Activated T-helper 17 cell treated with anti-CD3 and anti-CD28 coated beads, Interleukin-2, amount 50 U/mL, for 72 hours (primary cell): ENCODE data around the gene TTLL8. TPM values are rescaled to one million over a fixed set of nuclear protein-coding genes. Genes with fewer than 3 reads are reported as not detected.

Experiments
- ATAC-seq: fragments of 150-1000 bp; cut with Tn5 transposase; replicated peaks from 2 replicates; pipeline ENCODE4 v1.10.0; 2021; ENCODE audit warnings: mild to moderate bottlenecking, moderate library complexity
- H3K27ac Mint-ChIP-seq: one replicate; pipeline ENCODE4 v1.8.0; 2022; ENCODE audit warnings: mixed read lengths
- H3K27me3 Mint-ChIP-seq: one replicate; pipeline ENCODE4 v1.8.0; 2022; ENCODE audit warnings: mixed read lengths
- H3K36me3 Mint-ChIP-seq: one replicate; pipeline ENCODE4 v1.8.0; 2022; ENCODE audit warnings: low read depth, mild to moderate bottlenecking, mixed read lengths
- H3K4me1 Mint-ChIP-seq: one replicate; pipeline ENCODE4 v1.8.0; 2022; ENCODE audit warnings: mixed read lengths
- H3K4me3 Mint-ChIP-seq: one replicate; pipeline ENCODE4 v1.8.0; 2022; ENCODE audit warnings: mild to moderate bottlenecking, mixed read lengths
- H3K9me3 Mint-ChIP-seq: one replicate; pipeline ENCODE4 v1.8.0; 2022; ENCODE audit warnings: mixed read lengths
- total RNA-seq, 2 donors: library from RNA; stranded (reverse); gene quantifications; one replicate each; pipeline ENCODE4 v1.2.3, GENCODE V29; 2022

The TTLL8 gene
- total RNA-seq, 2 donors from 2014 or later, result not detected

DNA sequence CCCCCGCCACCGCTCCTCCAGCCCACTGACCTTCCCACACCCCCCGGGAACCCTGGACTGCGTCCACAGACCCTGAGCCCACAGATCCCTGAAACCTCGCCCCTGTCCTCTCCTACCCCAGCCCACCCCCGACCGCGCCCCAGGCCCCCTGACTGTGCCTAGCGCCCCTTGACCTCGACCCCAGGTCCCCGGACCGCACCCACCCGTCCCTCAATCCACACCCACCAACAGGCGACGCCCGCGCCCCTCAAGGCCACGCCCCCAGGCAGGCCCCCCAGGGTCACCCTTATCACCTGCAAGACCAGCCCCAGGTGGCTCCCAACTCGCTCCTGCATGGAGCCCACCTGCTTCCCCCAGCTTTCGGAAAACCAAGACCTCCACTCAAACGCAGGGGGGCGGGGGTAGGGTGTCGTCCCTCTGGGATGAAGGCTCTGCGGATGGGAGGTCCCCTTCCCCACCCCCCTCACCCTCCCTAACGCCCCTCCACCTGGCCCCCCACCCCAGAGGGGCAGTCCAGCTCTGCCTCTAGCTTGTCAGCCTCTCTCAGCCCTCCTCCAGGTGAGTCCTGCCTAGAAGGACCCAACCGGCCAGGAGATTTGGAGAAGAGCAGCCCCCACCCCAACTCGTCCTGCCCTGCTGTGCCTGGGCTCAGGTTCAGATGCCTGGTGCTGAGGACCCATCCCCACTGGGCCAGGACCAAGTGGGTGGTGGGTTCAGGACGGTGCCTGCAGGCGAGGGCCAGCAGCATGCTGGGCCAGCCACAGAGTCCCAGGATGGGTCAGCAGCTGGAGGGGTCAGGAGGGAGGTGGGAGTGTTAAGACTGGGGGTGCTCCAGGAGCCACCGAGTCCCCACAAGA is 42.4 kb downstream of the TTLL8 start:
- Mint-ChIP-seq H3K4me3 (no peak overlapping the region), H3K27me3 (peaks cover 9% of the 10 kb centered on the region), H3K9me3 (no peaks in the 10 kb centered on the region), H3K36me3 (peaks cover 5% of the 10 kb centered on the region), H3K4me1 (peaks cover 34% of the 10 kb centered on the region), H3K27ac (no peak overlapping the region)
- no peak for ATAC-seq

DNA sequence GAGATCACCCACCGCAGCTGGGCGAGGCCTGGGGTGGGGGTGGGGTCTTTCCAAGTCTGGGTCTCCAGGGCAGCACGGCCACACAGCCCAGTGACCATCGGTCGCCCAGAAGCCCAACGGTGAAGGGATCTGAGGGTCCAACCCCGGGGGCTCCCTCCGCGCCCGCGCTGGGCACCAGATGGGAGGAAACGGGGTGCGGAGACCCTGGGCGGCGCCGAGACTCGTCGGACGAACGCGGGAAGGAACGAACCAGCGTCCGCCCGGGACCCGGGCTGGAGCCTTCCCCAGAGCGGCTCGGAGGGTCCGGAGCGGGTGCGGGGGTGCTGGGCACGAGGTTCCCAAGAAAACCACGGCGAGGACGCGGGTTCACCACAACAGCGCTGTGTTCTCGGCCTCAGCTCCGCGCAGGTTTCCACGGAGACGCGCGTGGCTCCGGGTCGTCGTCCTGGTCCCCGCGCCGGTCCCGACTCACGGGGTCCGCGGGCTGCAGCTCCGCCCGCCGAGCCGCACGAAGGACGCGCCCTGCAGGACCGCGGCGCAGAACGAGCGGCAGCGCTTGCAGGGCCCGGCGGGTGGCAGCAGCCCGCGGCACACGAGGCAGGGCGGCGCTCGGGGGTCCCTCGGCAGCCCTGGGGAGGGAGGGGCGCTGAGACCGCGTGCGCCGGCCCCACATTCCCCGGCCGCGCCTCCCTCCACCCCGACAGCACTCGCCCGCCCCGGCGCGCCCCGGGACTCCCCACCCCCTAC is 43.3 kb downstream of the TTLL8 start:
- no peak for ATAC-seq
- H3K9me3 Mint-ChIP-seq, result no peaks in the 10 kb centered on the region
- H3K4me1 Mint-ChIP-seq, result peaks cover 34% of the 10 kb centered on the region
- H3K27ac Mint-ChIP-seq, result no peak overlapping the region
- no peak overlapping the region for H3K4me3 Mint-ChIP-seq
- H3K36me3 Mint-ChIP-seq, result peaks cover 5% of the 10 kb centered on the region
- H3K27me3 Mint-ChIP-seq, result peaks cover 9% of the 10 kb centered on the region

DNA sequence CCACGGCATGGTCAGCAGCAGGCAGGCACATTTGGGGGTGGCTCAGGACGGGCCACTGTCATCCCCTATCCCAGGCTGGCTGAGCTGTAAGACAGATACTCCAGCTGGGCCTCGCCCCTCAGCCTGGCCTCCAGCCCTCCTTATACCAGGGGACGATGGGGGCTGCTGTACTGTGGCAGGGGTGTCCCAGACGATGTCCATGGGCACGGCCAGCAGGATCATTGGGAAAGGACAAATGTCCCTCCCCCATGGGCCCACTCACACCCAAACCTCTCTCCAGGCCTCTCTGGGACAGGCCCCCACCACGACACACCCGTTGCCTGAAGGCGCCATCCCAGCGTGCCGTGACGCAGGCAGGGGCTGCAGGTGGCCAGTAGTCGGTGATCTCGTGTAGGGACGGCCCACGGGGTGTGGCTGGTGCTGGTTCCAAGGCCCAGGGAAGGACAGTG is 44.0 kb downstream of the TTLL8 start:
- ATAC-seq, result no peak
- Mint-ChIP-seq H3K36me3 (peaks cover 5% of the 10 kb centered on the region), H3K27ac (no peak overlapping the region), H3K4me1 (peaks cover 31% of the 10 kb centered on the region), H3K9me3 (no peaks in the 10 kb centered on the region), H3K27me3 (peaks cover 9% of the 10 kb centered on the region), H3K4me3 (no peak overlapping the region)

DNA sequence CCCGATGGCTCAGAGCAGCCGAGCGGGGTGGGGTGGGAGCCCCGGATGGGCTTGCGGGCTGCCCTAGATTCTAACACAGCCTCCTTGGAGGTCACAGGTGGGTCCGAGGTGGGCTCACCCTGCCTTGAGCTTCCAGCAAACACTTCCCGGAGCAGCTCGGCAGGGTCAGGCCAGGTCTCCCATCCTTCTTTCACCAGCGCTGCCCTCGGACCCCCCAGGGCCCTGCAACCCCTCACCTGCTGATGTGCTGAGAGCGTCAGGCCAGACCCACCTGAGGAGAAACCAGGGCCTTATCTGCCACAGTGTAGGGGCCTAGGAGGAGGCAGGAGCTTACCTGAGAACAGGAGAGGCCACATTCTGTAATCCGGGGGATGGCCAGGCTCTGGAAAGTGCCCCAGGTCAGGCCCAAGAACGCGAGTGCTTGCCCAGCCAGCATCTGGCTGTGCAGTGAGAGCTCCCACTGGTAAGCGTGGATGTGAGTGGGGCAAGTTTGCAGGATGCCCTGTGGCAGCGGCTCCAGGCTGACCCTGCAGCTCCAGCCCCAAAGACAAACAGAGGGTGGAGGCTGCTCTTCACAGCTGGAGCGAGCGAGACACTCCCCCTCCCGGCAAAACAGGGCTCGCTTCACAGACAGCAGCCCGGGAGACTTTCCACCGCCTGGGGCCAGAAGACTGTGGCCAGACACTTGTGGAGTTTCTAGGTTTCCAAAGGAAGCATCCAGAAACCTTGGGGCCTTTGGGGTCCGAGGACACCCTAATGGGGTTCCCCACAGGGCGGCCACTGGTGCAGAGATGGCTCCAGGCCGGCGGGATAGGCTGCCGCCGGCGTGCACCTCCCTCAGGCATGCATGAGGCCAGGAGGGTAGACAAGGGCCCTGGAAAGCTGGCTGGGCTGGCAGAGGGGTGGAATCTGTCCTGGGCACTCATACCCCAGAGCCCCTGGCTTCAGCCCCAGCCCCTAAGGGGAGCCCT is 45.6 kb downstream of the TTLL8 start, which contains the start of gene IL17REL:
IL17REL (minus strand) TSS at position 555 of the 971 bp plus-strand sequence; CDS start at position 436, 119 bp downstream.
- no peak for ATAC-seq
- peak within 1 kb of the TSS; percentile 75 for H3K4me3 Mint-ChIP-seq
- peaks cover 9% of the 10 kb centered on the region for H3K27me3 Mint-ChIP-seq
- peaks cover 15% of the 10 kb centered on the region for H3K4me1 Mint-ChIP-seq
- no peaks in the 10 kb centered on the region for H3K9me3 Mint-ChIP-seq
- peaks cover 5% of the 10 kb centered on the region for H3K36me3 Mint-ChIP-seq
- H3K27ac Mint-ChIP-seq, result peak within 1 kb of the TSS; percentile 72

DNA sequence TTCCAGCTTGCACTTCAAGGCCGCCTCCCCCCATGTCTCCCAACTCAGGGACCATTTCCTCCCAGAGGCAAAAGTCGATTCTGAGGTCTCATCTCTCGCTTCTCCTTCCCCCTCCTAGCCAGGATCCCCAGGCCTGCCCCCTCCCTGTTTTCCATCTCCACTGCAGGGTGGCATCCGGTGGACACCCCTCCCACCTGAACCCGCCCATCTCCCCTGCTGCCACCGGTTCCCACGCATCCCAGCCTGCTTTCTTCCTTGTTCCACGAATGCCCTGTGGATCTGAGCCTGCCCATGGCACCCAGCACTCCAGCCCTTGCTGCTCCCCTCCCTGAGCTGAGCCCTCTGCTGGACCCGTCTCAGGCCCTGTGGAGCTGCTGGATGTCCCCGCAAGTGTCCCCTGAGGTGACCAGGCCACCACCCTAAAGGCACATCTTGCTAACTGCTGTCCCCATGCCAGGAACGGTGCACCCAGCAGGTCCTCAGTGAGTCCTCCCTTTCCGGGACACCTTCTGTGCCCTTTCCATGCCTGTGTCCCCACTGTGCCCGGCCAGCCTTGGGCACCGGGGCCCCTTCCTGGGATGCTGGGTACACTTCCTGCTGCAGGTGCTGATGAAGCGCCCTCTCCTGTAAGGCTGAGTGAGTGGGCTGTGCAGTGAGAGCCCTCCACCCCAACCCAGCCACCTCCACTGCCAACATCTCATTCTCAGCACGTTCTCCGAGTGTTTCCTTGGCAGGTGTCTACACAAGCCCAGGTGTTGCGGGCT is 46.5 kb downstream of the TTLL8 start:
- peak overlapping the region; percentile 75 for H3K4me3 Mint-ChIP-seq

DNA sequence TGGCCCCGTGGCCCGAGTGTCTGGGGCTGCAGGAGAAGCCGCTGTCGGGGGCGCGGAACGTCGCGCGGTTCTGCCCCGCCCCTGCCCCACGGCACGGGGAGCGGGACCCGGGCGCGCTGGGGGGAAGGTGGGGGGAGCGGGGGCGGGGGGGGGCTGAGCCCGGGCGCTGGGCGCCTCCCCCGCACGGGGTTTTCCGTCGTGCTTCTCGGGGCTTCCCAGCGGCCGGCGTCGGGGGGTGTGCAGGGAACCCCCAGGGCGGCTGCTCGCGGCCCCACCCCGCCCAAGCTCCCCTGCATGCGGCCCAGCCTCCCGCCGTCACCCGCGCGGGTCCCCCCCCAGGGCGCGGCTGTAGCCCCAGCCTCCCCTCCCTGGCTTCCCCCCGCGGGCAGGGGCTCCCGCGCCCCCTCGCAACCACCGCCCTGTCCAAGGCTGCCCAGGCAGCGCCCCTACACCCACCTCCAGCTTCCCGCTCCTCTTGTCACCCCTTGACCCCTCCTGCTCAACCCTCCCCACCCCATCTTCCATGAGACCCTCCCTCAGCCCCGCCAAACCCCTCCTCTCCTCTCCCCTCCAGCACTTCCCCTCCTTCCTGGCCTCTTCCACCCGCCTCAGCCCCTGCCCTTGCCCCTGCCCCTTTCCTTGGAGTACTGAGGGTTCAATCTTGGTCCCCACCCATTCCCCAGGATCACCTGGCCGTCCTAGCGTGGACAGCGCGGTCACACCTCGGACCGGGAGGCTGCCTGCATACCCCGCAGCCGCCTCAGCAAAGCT is 47.2 kb downstream of the TTLL8 start:
- Mint-ChIP-seq H3K36me3 (no peaks in the 10 kb centered on the region), H3K4me1 (peaks cover 8% of the 10 kb centered on the region), H3K9me3 (no peaks in the 10 kb centered on the region), H3K27me3 (peaks cover 9% of the 10 kb centered on the region), H3K27ac (peak overlapping the region; percentile 72), H3K4me3 (peak overlapping the region; percentile 75)
- ATAC-seq, result peak; percentile 57

More for the DNA sequence above, 46.5 kb downstream of the TTLL8 start:
- no peaks in the 10 kb centered on the region for H3K9me3 Mint-ChIP-seq
- no peaks in the 10 kb centered on the region for H3K36me3 Mint-ChIP-seq
- ATAC-seq, result no peak
- peaks cover 8% of the 10 kb centered on the region for H3K4me1 Mint-ChIP-seq
- peaks cover 9% of the 10 kb centered on the region for H3K27me3 Mint-ChIP-seq
- H3K27ac Mint-ChIP-seq, result peak overlapping the region; percentile 72

DNA sequence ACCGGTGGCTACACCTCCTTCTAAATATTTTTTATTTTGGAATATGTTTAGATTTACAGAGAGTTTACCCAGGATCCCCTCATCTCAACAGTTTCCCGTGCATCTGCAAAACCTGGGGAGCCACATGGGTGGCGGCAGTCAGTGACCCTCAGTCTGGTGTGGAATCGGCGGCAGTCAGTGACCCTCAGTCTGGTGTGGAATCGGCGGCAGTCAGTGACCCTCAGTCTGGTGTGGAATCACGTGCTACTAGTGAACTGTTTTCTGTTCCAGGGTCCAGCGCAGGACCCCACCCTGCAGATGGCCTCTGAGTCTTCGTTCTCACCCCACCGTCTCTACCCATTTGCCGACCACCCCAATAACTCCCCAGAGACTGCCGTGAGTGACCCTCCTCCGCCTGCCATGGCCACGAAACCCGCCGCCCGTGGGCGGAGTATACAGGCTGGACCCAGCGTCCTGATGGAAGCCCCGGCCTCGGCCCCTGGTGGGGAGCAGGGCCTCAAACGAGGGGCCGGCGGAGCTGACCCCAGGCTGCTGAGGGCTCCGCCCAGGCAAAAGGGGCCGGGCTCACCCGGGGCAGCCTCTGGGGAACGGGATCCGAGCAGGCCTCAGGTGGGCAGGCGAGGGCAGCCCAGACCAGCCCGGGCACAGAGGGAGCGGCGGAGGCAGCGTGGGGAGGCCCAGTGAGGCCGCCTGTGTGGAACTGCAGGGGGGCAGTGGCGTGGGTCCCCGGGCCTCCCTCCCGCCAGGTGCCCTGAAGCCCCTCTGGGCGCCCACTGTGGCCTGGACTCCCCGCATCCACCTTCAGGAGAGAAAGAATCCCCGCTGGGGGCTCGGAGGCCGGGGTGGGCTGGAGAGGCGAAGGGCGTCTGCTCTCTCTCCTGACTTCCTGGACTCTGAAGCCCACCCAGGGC is 48.1 kb downstream of the TTLL8 start:
- no peak for ATAC-seq
- H3K9me3 Mint-ChIP-seq, result no peaks in the 10 kb centered on the region
- H3K27ac Mint-ChIP-seq, result no peak overlapping the region
- no peak overlapping the region for H3K4me3 Mint-ChIP-seq
- no peaks in the 10 kb centered on the region for H3K36me3 Mint-ChIP-seq
- peaks cover 9% of the 10 kb centered on the region for H3K27me3 Mint-ChIP-seq
- peaks cover 13% of the 10 kb centered on the region for H3K4me1 Mint-ChIP-seq

DNA sequence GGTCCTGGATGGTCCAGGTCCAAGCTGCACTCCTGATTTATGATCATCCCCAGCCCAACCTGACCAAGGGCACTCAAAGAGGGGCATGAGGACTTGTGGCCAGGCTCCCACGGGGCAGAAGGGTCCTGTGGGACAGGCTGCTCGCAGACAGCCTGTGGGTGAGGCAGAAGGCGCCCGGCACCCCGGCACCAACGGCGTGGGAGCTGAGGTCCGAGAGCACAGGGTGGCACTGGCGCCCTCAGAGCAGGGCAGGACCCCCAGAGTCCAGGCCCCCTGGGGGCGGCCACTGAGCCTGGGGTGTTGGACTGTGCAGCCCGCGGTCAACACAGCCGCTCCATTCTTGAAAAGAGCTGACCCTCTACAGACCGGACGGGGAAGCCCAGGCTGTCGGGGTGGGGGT is 48.8 kb downstream of the TTLL8 start:
- no peaks in the 10 kb centered on the region for H3K9me3 Mint-ChIP-seq
- H3K27ac Mint-ChIP-seq, result no peak overlapping the region
- no peak overlapping the region for H3K4me3 Mint-ChIP-seq
- no peaks in the 10 kb centered on the region for H3K36me3 Mint-ChIP-seq
- peaks cover 14% of the 10 kb centered on the region for H3K4me1 Mint-ChIP-seq
- peaks cover 9% of the 10 kb centered on the region for H3K27me3 Mint-ChIP-seq
- ATAC-seq, result no peak

DNA sequence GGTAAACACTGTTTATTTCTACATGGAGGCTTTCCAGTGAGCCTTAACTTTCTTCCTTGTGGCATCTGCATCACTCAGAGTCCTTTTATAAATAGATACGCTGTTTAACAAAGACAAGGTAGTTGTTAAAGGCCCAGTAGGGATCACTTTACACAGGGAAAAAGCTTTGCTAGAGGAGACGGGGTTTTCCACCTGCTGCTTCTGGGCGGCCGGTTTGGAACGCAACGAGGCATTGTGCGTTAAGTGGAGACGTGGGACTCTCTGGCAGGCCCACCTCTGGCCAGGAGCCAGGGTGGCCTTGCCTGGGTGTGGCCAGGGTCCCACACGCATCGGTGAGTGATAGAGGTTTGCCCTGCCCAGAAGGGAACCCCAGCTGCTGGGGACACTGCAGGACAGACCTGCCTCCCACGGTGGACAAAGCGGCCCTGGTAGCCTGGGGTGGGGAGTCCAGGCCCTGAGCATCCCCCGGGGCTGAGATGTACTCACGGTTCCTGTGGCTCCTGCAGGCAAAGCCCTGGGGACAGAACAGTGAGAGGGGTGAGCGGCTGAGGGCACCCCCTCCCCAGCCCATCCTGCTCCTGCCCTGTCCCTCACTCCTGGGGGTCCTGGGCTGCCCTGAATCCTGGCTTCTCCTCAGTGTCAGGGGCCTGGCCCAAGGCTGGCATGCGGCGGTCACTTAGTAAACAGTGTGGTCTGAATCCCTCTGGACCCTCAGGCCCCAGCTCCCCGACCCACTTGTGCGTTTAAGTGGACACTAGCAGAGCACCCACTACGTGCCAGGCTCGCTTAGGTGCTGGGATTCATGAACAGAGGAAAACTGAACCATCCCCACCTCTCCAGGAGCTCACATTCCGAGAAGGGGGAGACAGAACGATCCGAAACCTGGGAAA is 49.7 kb downstream of the TTLL8 start:
- ATAC-seq, result no peak
- H3K27ac Mint-ChIP-seq, result no peak overlapping the region
- H3K36me3 Mint-ChIP-seq, result no peaks in the 10 kb centered on the region
- H3K27me3 Mint-ChIP-seq, result peaks cover 13% of the 10 kb centered on the region
- no peaks in the 10 kb centered on the region for H3K9me3 Mint-ChIP-seq
- H3K4me1 Mint-ChIP-seq, result peaks cover 14% of the 10 kb centered on the region
- H3K4me3 Mint-ChIP-seq, result no peak overlapping the region

DNA sequence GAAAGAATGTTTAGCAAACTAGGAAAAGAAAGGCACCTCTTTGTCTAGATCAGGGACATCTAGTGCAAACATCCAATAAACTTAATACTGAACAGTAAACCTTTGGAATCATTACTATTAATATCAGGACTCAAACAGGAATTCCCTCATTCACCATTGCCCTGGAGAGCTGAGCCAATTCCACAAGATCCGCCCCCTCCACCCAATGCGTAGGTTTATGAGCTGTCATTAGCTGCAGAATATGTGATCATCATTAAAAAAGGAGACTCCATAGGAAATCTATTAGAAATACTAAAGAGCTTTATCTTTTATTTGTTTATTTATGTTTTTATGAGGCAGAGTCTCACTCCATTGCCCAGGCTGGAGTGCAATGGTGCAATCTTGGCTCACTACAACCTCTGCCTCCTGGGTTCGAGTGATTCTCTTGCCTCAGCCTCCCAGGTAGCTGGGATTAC is 51.0 kb downstream of the TTLL8 start:
- H3K4me3 Mint-ChIP-seq, result no peak overlapping the region
- no peaks in the 10 kb centered on the region for H3K36me3 Mint-ChIP-seq
- ATAC-seq, result no peak
- H3K4me1 Mint-ChIP-seq, result peaks cover 14% of the 10 kb centered on the region
- H3K9me3 Mint-ChIP-seq, result no peaks in the 10 kb centered on the region
- no peak overlapping the region for H3K27ac Mint-ChIP-seq
- H3K27me3 Mint-ChIP-seq, result peaks cover 13% of the 10 kb centered on the region

DNA sequence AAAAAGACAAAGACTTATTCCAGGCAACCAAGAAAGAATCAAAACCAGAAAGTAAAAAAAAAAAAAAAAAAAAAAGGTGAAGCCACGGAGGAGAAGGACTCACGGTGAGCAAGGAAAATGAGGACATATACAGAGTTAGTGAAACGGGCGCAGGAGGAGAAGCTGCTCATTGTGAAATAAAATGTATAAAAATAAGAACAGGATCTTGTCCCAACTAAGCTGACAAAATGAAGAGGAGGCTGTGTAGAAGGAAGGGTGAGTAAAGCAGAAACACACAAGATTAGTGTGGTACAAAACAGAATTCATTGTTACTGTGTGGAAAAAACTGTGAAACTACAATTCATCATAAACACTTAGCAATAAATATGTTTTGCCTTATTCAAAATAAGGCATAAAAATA is 53.2 kb downstream of the TTLL8 start:
- H3K36me3 Mint-ChIP-seq, result no peaks in the 10 kb centered on the region
- H3K4me3 Mint-ChIP-seq, result peak overlapping the region; percentile 60
- ATAC-seq, result peak; percentile 77
- peaks cover 6% of the 10 kb centered on the region for H3K4me1 Mint-ChIP-seq
- H3K27ac Mint-ChIP-seq, result peak overlapping the region; percentile 79
- H3K9me3 Mint-ChIP-seq, result no peaks in the 10 kb centered on the region
- peaks cover 4% of the 10 kb centered on the region for H3K27me3 Mint-ChIP-seq
